A549 (cell line): ENCODE measurements around the gene PHF21B. TPM values are rescaled to one million over a fixed set of nuclear protein-coding genes. Genes with fewer than 3 reads are reported as not detected.

Experiments
- ATAC-seq, 2 experiments: fragments of 200-7000 bp in 1 of 2; fragments of >200 bp in 1 of 2; cut with Nextera tagmentation in 1 of 2; cut with Tn5 transposase in 1 of 2; 3 replicates each; pipeline versions ENCODE4 v1.8.0 to v1.9.1; 2018 to 2020; ENCODE audit warnings: mild to moderate bottlenecking in 1 of 2, moderate library complexity in 1 of 2
- CTCF ChIA-PET: fragments of 300-600 bp; sonication (Branson Sonifier 250); formaldehyde crosslinking; extraction: SDS; loops from one replicate; lab custom pipeline; 2021; ENCODE audit warnings: antibody characterized with exemption, inconsistent platforms; lab: Yijun Ruan, JAX
- POLR2A ChIA-PET: fragments of 350-600 bp; formaldehyde crosslinking; extraction: SDS; loops from one replicate; lab custom pipeline; 2021; ENCODE audit warnings: antibody characterized with exemption, inconsistent platforms; lab: Yijun Ruan, JAX
- DNase-seq, 2 experiments: peaks; one replicate each; pipeline versions ENCODE4 v3.0.0 to v3.0.0-alpha.2; 2011 to 2016; ENCODE audit warnings: low read depth in 1 of 2, low spot score in 1 of 2
- FAIRE-seq: peaks from 2 replicates; lab custom pipeline; 2011; peaks lifted over from hg19 to GRCh38; lab: Jason Lieb, UNC
- H3K27ac ChIP-seq, 2 experiments: fragments of >200 bp; sonication (Bioruptor Twin); formaldehyde crosslinking; 3 replicates each; pipeline ENCODE4 v1.5.1; 2016 to 2017
- H3K4me1 ChIP-seq: fragments of >200 bp; sonication (Bioruptor Twin); formaldehyde crosslinking; 3 replicates; pipeline ENCODE4 v1.6.1; 2016
- H3K4me2 ChIP-seq: fragments of >200 bp; sonication (Bioruptor Twin); formaldehyde crosslinking; 3 replicates; pipeline ENCODE4 v1.6.1; 2016
- H3K4me3 ChIP-seq: fragments of >200 bp; sonication (Bioruptor Twin); formaldehyde crosslinking; 3 replicates; pipeline ENCODE4 v1.5.1; 2016
- H3K9me3 ChIP-seq: fragments of >200 bp; sonication (Bioruptor Twin); formaldehyde crosslinking; 3 replicates; pipeline ENCODE4 v1.6.1; 2016
- BHLHE40 ChIP-seq: IDR thresholded peaks from 2 replicates; pipeline ENCODE4 v1.6.1; 2012; ENCODE audit warnings: low read depth, low read length, inconsistent platforms
- CBX8 ChIP-seq: fragments of 200-600 bp; sonication (generic); IDR thresholded peaks from 2 replicates; pipeline ENCODE4 v1.6.1; 2016
- CHD4 ChIP-seq: fragments of 200-600 bp; sonication (generic); IDR thresholded peaks from 2 replicates; pipeline ENCODE4 v1.6.1; 2016; ENCODE audit warnings: antibody characterized with exemption, mild to moderate bottlenecking, borderline replicate concordance
- EP300 ChIP-seq, 2 experiments: fragments of >200 bp; sonication (Bioruptor Twin); formaldehyde crosslinking; IDR thresholded peaks; 2 replicates in 1 of 2; 3 replicates in 1 of 2; pipeline ENCODE4 v1.6.1; 2016 to 2017
- FOSB ChIP-seq: fragments of 250-450 bp; sonication (Bioruptor Pico); IDR thresholded peaks from 2 replicates; pipeline ENCODE4 v1.5.0; 2020; ENCODE audit warnings: mild to moderate bottlenecking, moderate library complexity
- FOSL2 ChIP-seq, 2 experiments: fragments of 450-650 bp in 1 of 2; fragments of >200 bp in 1 of 2; sonication (Bioruptor Twin) in 1 of 2; formaldehyde crosslinking; IDR thresholded peaks; 2 replicates each; pipeline versions ENCODE4 v1.5.0 to v1.6.1; 2016 to 2020; ENCODE audit warnings: mild to moderate bottlenecking in 1 of 2, moderate library complexity in 1 of 2
- GATA3 ChIP-seq: IDR thresholded peaks from 2 replicates; pipeline ENCODE4 v1.6.1; 2012; ENCODE audit warnings: borderline replicate concordance
- HDAC2 ChIP-seq: fragments of 200-600 bp; sonication (generic); IDR thresholded peaks from 2 replicates; pipeline ENCODE4 v1.6.1; 2016
- HEYL ChIP-seq: fragments of 250-450 bp; sonication (Bioruptor Pico); IDR thresholded peaks from 2 replicates; pipeline ENCODE4 v1.8.0; 2021; ENCODE audit warnings: mild to moderate bottlenecking, moderate library complexity
- HOXB13 ChIP-seq: fragments of 250-450 bp; sonication (Bioruptor Pico); IDR thresholded peaks from 2 replicates; pipeline ENCODE4 v1.5.0; 2020; ENCODE audit warnings: low read depth, mild to moderate bottlenecking, moderate library complexity
- JUN ChIP-seq, 2 experiments: fragments of >200 bp; sonication (Bioruptor Twin); formaldehyde crosslinking; IDR thresholded peaks; 2 replicates in 1 of 2; 3 replicates in 1 of 2; pipeline ENCODE4 v1.6.1; 2016 to 2017
- KDM1A ChIP-seq: fragments of 200-600 bp; sonication (generic); IDR thresholded peaks from 2 replicates; pipeline ENCODE4 v1.6.1; 2016; ENCODE audit warnings: low read depth, mild to moderate bottlenecking
- KDM5A ChIP-seq: fragments of 200-600 bp; sonication (generic); IDR thresholded peaks from 2 replicates; pipeline ENCODE4 v1.6.1; 2016; ENCODE audit warnings: antibody characterized with exemption, mild to moderate bottlenecking
- MAFK ChIP-seq: fragments of 450-650 bp; IDR thresholded peaks from 2 replicates; pipeline ENCODE4 v1.6.1; 2014; ENCODE audit not compliant: partially characterized antibody
- MAZ ChIP-seq: fragments of 150-350 bp; IDR thresholded peaks from 2 replicates; pipeline ENCODE4 v1.6.1; 2014; ENCODE audit warnings: antibody characterized with exemption, low read depth, low read length, borderline replicate concordance
- MYC ChIP-seq: IDR thresholded peaks from 2 replicates; pipeline ENCODE4 v1.6.1; 2012; ENCODE audit warnings: mild to moderate bottlenecking, inconsistent platforms, low read length, improper control_type of control experiment, borderline replicate concordance
- NPAS2 ChIP-seq: fragments of 250-450 bp; sonication (Bioruptor Pico); IDR thresholded peaks from 2 replicates; pipeline ENCODE4 v1.8.0; 2022; ENCODE audit warnings: mild to moderate bottlenecking, moderate library complexity, borderline replicate concordance
- POLR2A ChIP-seq: IDR thresholded peaks from 2 replicates; pipeline ENCODE4 v1.6.1; 2012; ENCODE audit warnings: mild to moderate bottlenecking, low read length
- RNF2 ChIP-seq: fragments of 200-600 bp; sonication (generic); IDR thresholded peaks from 2 replicates; pipeline ENCODE4 v1.6.1; 2016; ENCODE audit warnings: low read depth, mild to moderate bottlenecking, antibody characterized with exemption, moderate library complexity, borderline replicate concordance
- SREBF2 ChIP-seq: fragments of 450-650 bp; IDR thresholded peaks from 2 replicates; pipeline ENCODE4 v1.6.1; 2014; ENCODE audit warnings: mild to moderate bottlenecking, moderate library complexity
- ZSCAN20 ChIP-seq: fragments of 250-450 bp; sonication (Bioruptor Pico); IDR thresholded peaks from 2 replicates; pipeline ENCODE4 v1.8.0; 2022; ENCODE audit warnings: mild to moderate bottlenecking, moderate library complexity
- WGBS: methylation state at CpG from one replicate; pipeline ENCODE4 v1.1.6; 2017; ENCODE audit errors: missing lambda C conversion rate; 5-methylcytosine and 5-hydroxymethylcytosine counted together
- polyA plus RNA-seq, 4 experiments: library from polyadenylated mRNA; depleted of rRNA in 3 of 4; stranded (reverse); fragments of >200 nt; fragmentation: RNase III in 1 of 4; extraction: RNeasy Plus Mini Kit Qiagen cat#74134 plus additional on column Dnase treatment in 1 of 4; gene quantifications; 2 replicates in 3 of 4; 3 replicates in 1 of 4; pipeline ENCODE4 v1.2.3, GENCODE V29; 2011 to 2017
- TF ChIP-seq, protein P1 (sequence below): fragments of 150-350 bp; IDR thresholded peaks from 2 replicates; pipeline ENCODE4 v1.6.1; 2014; ENCODE audit warnings: low read depth, mild to moderate bottlenecking, low read length
- TF ChIP-seq, protein P2 (sequence below): IDR thresholded peaks from 2 replicates; pipeline ENCODE4 v1.6.1; 2012
- TF ChIP-seq, protein P3 (sequence below): IDR thresholded peaks from 2 replicates; pipeline ENCODE4 v1.6.1; 2012; ENCODE audit warnings: low read depth, borderline replicate concordance
- TF ChIP-seq, protein P4 (sequence below): IDR thresholded peaks from 2 replicates; pipeline ENCODE4 v1.6.1; 2012

Gene PHF21B
- polyA plus RNA-seq, 2 of the 4 experiments (the other 2 are of a cell fraction), result 0.50 to 0.70 TPM

DNA sequence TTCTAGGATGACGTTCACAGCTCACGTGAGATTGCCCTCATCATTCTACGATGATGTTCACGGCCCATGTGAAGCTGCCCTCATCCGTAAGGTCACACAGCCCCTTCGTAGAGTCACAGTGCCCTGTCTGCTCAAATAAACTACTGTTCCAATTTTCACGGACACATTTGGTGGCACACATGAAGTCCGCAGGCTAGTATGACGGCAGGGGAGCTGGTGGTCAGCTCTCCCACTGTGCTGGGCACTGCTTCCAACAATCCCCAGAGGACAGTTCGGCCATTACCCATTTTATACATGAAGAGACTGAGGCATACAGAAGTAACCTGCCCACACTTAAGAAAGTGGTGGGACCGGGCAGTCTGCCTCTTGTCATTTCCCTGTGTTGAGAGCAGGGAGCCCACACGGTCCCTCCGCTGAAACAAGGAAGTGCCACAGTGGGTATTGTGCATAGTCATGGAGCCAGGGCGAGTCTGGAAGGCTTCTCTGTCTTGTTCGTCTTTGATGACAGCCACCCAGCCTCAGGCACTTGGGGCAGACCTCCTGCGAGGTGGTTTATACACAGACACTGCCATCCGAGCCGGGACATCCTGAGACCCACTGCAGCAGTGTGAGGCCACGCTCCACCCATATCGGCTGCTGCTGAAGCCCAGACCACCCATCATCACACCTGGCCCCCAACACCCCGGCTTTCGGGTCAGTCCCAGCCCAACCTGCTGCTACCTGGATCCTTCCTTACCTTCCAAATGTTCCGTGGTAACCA is 114.3 kb downstream of the PHF21B start:
- ChIA-PET POLR2A (no interaction called here), CTCF (no interaction called here)
- no peaks in the 10 kb centered on the region; the same call in 2 of the 3 replicates for H3K9me3 ChIP-seq
- WGBS, result 74% methylated on average over 21 of the region's 23 CpGs
- ATAC-seq (no peak), DNase-seq (no peak), FAIRE-seq (no peak)
- no peaks in the 10 kb centered on the region for H3K4me1 ChIP-seq
- H3K4me3 ChIP-seq, result no peak overlapping the region
- no peak overlapping the region for H3K4me2 ChIP-seq
- H3K27ac ChIP-seq, result no peak overlapping the region
- TF ChIP-seq NPAS2 (CRISPR knock-in tag) (no peak), FOSL2 (IDR thresholded peaks at IDR 0.05) (no peak), FOSL2 (CRISPR knock-in tag; IDR thresholded peaks at IDR 0.05) (no peak), MYC (no peak), RNF2 (no peak), KDM5A (no peak), HDAC2 (no peak), SREBF2 (no peak), HOXB13 (CRISPR knock-in tag) (no peak), CBX8 (no peak), ZSCAN20 (CRISPR knock-in tag) (no peak), MAFK (no peak), GATA3 (no peak)
- TF ChIP-seq, protein P1, sequence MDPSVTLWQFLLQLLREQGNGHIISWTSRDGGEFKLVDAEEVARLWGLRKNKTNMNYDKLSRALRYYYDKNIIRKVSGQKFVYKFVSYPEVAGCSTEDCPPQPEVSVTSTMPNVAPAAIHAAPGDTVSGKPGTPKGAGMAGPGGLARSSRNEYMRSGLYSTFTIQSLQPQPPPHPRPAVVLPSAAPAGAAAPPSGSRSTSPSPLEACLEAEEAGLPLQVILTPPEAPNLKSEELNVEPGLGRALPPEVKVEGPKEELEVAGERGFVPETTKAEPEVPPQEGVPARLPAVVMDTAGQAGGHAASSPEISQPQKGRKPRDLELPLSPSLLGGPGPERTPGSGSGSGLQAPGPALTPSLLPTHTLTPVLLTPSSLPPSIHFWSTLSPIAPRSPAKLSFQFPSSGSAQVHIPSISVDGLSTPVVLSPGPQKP, result no peak
- TF ChIP-seq, protein P2, sequence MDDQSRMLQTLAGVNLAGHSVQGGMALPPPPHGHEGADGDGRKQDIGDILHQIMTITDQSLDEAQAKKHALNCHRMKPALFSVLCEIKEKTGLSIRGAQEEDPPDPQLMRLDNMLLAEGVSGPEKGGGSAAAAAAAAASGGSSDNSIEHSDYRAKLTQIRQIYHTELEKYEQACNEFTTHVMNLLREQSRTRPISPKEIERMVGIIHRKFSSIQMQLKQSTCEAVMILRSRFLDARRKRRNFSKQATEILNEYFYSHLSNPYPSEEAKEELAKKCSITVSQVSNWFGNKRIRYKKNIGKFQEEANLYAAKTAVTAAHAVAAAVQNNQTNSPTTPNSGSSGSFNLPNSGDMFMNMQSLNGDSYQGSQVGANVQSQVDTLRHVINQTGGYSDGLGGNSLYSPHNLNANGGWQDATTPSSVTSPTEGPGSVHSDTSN, result no peak
- TF ChIP-seq, protein P3, sequence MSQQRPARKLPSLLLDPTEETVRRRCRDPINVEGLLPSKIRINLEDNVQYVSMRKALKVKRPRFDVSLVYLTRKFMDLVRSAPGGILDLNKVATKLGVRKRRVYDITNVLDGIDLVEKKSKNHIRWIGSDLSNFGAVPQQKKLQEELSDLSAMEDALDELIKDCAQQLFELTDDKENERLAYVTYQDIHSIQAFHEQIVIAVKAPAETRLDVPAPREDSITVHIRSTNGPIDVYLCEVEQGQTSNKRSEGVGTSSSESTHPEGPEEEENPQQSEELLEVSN, result no peak
- TF ChIP-seq, protein P4, sequence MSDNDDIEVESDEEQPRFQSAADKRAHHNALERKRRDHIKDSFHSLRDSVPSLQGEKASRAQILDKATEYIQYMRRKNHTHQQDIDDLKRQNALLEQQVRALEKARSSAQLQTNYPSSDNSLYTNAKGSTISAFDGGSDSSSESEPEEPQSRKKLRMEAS, result no peak

DNA sequence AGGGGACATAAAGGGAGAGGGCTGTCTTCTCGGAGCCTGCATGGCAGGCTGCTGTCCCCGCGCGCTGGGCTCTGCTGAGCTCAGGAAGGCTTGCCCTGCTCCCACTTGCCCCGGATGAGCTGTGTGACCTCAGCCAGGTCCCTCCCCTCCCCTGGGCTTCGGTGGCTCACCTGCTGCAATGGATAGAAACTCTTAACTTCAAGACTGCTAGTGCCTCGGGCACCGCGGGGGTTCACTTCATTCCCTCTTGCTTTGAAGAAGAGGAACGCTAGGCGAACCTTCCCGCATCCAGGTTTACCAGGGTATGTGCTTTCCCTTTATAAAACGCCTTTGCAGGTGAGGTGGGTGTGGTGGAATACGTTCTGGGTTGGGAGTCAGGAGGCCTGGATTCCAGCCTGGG is 115.0 kb downstream of the PHF21B start:
- ChIA-PET POLR2A (no interaction called here), CTCF (no interaction called here)
- Histone ChIP-seq H3K27ac (no peak overlapping the region), H3K4me3 (no peak overlapping the region), H3K4me2 (no peak overlapping the region), H3K9me3 (no peaks in the 10 kb centered on the region), H3K4me1 (no peaks in the 10 kb centered on the region)
- DNase-seq (no peak), ATAC-seq (no peak), FAIRE-seq (no peak)
- TF ChIP-seq ZSCAN20 (CRISPR knock-in tag), result no peak
- TF ChIP-seq HOXB13 (CRISPR knock-in tag), result no peak
- no peak for TF ChIP-seq BHLHE40
- 61% methylated on average over 7 of the region's 14 CpGs for WGBS

DNA sequence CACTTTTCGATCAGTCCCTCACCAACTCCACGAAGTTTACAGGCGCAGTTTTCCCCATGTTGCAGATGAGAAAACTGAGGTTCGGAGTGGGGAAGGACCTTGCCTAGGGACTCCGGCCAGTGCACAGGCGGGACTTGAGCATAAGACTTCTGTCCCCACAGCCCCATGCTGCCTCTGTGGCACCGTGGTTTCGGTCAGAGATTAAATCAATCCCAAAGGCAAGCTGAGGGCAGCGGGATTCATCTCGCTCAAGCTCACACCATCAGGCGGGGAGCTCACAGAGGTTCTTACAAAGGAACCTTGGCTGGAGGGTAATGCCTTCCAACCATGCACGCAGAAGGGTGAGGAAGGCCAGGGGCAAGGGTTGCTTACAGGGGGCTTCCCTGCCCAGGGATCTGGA is 115.5 kb downstream of the PHF21B start:
- CTCF ChIA-PET, result no interaction called here
- Histone ChIP-seq H3K4me3 (no peak overlapping the region), H3K9me3 (no peaks in the 10 kb centered on the region), H3K27ac (no peak overlapping the region), H3K4me1 (no peaks in the 10 kb centered on the region), H3K4me2 (no peak overlapping the region)
- no peak for ATAC-seq
- POLR2A ChIA-PET, result no interaction called here
- DNase-seq, result no peak
- TF ChIP-seq JUN (IDR thresholded peaks at IDR 0.05), result no peak
- no peak for TF ChIP-seq CHD4
- no peak for TF ChIP-seq FOSB
- TF ChIP-seq, protein P2, result no peak
- TF ChIP-seq EP300 (IDR thresholded peaks at IDR 0.05), result no peak
- TF ChIP-seq KDM5A, result no peak
- TF ChIP-seq MAZ, result no peak
- no peak for TF ChIP-seq HEYL
- no peak for TF ChIP-seq BHLHE40
- TF ChIP-seq POLR2A, result no peak
- TF ChIP-seq KDM1A, result no peak
- 84% methylated on average over 11 of the region's 12 CpGs for WGBS
- no peak for FAIRE-seq
